Measurements from ENCODE around the gene SCGB1C1.

Gene SCGB1C1

DNA sequence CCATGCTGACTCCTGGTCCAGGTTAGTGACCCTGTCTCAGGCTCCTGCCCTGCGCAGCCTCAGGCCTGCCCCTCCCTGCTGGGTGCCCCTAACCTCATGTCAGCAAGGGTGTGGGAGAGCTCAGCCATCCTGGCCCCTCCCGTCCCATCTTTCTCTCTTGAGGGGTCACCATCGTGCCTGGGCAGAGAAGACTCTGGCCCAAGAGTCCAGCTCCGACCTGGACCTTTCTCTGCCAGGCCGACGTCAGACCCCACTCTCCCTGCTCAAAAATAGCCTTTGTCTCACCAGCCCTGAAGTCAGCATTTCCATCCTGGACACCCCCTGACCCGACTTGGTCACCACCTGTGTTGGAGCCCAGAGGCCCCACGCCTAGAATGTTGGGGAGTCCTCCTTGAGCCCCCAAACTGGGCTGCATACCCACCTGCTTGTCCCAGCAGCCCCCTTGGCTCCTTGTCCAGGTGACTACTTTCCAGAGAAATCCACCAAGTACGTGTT, 4.9 kb downstream of the SCGB1C1 start:
- H3K9me2 ChIP-seq (replicated peaks; ENCODE audit: insufficient read depth, low read length): no peaks in the 10 kb centered on the region
- H3K9ac ChIP-seq (ENCODE audit: low read length): no peak overlapping the region
- no peak overlapping the region for H3K4me2 ChIP-seq (ENCODE audit: low read depth, low read length)
- no peaks in the 10 kb centered on the region for H3K4me1 ChIP-seq (ENCODE audit: low read length)
- no peak overlapping the region for H3K4me3 ChIP-seq (ENCODE audit: low read length)
- no peaks in the 10 kb centered on the region for H3K36me3 ChIP-seq (replicated peaks; ENCODE audit: insufficient read depth, low read length)
- no peaks in the 10 kb centered on the region for H3F3A ChIP-seq (ENCODE audit: insufficient read depth, low read length)
- no peaks in the 10 kb centered on the region for H3K79me2 ChIP-seq (ENCODE audit: low read length)
- no peak overlapping the region for H2AFZ ChIP-seq (ENCODE audit: low read length)
- DNase-seq: no peak
- no peaks in the 10 kb centered on the region for H3K9me3 ChIP-seq (replicated peaks; ENCODE audit: insufficient read depth, low read length)
- H4K20me1 ChIP-seq (ENCODE audit: insufficient read depth, low read length): no peaks in the 10 kb centered on the region
- TF ChIP-seq, protein P1, sequence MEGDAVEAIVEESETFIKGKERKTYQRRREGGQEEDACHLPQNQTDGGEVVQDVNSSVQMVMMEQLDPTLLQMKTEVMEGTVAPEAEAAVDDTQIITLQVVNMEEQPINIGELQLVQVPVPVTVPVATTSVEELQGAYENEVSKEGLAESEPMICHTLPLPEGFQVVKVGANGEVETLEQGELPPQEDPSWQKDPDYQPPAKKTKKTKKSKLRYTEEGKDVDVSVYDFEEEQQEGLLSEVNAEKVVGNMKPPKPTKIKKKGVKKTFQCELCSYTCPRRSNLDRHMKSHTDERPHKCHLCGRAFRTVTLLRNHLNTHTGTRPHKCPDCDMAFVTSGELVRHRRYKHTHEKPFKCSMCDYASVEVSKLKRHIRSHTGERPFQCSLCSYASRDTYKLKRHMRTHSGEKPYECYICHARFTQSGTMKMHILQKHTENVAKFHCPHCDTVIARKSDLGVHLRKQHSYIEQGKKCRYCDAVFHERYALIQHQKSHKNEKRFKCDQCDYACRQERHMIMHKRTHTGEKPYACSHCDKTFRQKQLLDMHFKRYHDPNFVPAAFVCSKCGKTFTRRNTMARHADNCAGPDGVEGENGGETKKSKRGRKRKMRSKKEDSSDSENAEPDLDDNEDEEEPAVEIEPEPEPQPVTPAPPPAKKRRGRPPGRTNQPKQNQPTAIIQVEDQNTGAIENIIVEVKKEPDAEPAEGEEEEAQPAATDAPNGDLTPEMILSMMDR (IDR thresholded peaks at IDR 0.05; ENCODE audit: low read length): no peak
- TF ChIP-seq EZH2 (optimal IDR thresholded peaks at IDR 0.05; ENCODE audit: low read depth, low read length): no peak
- TF ChIP-seq EZH2phosphoT487 (IDR thresholded peaks at IDR 0.05; ENCODE audit: low read length): no peak
- no peak overlapping the region for H3K27ac ChIP-seq (ENCODE audit: low read length)
- H3K27me3 ChIP-seq (replicated peaks; ENCODE audit: insufficient read depth, low read length): no peaks in the 10 kb centered on the region; the same call in 1 of the 2 replicates

DNA sequence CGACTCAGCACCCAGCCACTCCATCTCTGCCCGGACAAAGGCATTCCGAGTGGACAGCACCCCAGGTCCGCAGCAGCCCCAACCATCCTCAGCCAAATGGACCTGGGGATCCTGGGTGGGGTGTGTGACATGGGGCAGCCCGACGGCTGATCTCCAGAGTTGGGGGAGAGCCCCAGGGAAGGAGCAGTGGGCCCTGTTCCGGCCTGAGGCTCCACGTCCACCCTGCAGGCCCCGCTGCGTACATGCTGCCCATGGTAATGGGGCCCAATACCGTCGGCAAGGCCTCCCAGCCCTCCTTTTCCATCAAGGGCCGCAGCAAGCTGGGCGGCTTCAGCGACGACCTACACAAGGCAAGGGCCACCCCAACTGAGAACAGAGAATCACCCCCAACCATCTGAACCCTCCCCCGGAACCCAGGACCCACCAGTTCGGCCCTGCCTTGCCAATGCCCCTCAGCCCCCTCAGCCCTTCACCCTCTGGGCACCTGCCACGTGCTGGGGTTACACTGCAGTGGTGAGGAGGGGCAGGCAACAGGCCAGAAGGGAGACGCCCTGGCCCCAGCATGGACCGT, 5.4 kb downstream of the SCGB1C1 start:
- Histone ChIP-seq H3K79me2 (ENCODE audit: low read length) (no peaks in the 10 kb centered on the region), H3K4me3 (ENCODE audit: low read length) (no peak overlapping the region), H3F3A (ENCODE audit: insufficient read depth, low read length) (no peaks in the 10 kb centered on the region), H4K20me1 (ENCODE audit: insufficient read depth, low read length) (no peaks in the 10 kb centered on the region), H3K36me3 (replicated peaks; ENCODE audit: insufficient read depth, low read length) (no peaks in the 10 kb centered on the region), H3K27ac (ENCODE audit: low read length) (no peak overlapping the region), H3K9me3 (replicated peaks; ENCODE audit: insufficient read depth, low read length) (no peaks in the 10 kb centered on the region), H3K4me2 (ENCODE audit: low read depth, low read length) (no peak overlapping the region), H2AFZ (ENCODE audit: low read length) (no peak overlapping the region), H3K4me1 (ENCODE audit: low read length) (no peaks in the 10 kb centered on the region), H3K9me2 (replicated peaks; ENCODE audit: insufficient read depth, low read length) (no peaks in the 10 kb centered on the region), H3K27me3 (replicated peaks; ENCODE audit: insufficient read depth, low read length) (no peaks in the 10 kb centered on the region; the same call in 1 of the 2 replicates), H3K9ac (ENCODE audit: low read length) (no peak overlapping the region)
- TF ChIP-seq EZH2phosphoT487 (IDR thresholded peaks at IDR 0.05; ENCODE audit: low read length) (no peak), EZH2 (optimal IDR thresholded peaks at IDR 0.05; ENCODE audit: low read depth, low read length) (no peak)
- TF ChIP-seq, protein P1 (IDR thresholded peaks at IDR 0.05; ENCODE audit: low read length): no peak
- DNase-seq: no peak

DNA sequence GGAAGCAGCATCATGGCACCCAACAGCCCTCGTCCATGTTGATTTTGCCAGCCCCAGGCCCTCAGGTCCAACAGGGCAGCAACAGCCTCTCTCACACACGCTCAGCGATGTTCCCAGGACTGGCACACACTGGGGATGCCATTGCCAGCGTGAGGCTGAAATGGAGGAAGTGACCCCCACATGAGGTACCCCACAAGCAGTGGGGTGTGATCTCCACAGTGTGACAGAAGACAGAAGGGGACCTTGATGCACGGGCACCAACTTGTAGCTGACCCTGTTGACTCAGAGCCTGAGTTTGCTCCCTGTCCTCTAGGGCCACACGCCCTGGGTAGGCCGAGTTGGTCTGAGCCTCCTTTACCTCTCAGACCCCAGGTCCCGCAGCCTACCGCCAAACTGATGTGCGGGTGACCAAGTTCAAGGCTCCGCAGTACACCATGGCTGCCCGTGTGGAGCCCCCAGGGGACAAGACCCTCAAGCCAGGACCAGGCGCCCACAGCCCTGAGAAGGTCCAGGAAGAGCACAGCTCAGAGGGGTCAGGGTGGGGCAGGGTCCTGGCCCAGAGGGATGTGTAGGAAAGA, 6.2 kb downstream of the SCGB1C1 start:
- no peaks in the 10 kb centered on the region for H3K9me2 ChIP-seq (replicated peaks; ENCODE audit: insufficient read depth, low read length)
- H3K27me3 ChIP-seq (replicated peaks; ENCODE audit: insufficient read depth, low read length): no peaks in the 10 kb centered on the region
- DNase-seq: no peak
- no peaks in the 10 kb centered on the region; the same call in 1 of the 2 replicates for H4K20me1 ChIP-seq (ENCODE audit: insufficient read depth, low read length)
- H3K4me3 ChIP-seq (ENCODE audit: low read length): no peak overlapping the region
- H3K9ac ChIP-seq (ENCODE audit: low read length): no peak overlapping the region
- H3K27ac ChIP-seq (ENCODE audit: low read length): no peak overlapping the region
- H3K79me2 ChIP-seq (ENCODE audit: low read length): no peaks in the 10 kb centered on the region
- no peaks in the 10 kb centered on the region for H3F3A ChIP-seq (ENCODE audit: insufficient read depth, low read length)
- H2AFZ ChIP-seq (ENCODE audit: low read length): no peak overlapping the region
- no peaks in the 10 kb centered on the region for H3K9me3 ChIP-seq (replicated peaks; ENCODE audit: insufficient read depth, low read length)
- TF ChIP-seq EZH2 (optimal IDR thresholded peaks at IDR 0.05; ENCODE audit: low read depth, low read length): no peak
- TF ChIP-seq, protein P1 (IDR thresholded peaks at IDR 0.05; ENCODE audit: low read length): no peak
- no peak overlapping the region for H3K4me2 ChIP-seq (ENCODE audit: low read depth, low read length)
- no peaks in the 10 kb centered on the region for H3K4me1 ChIP-seq (ENCODE audit: low read length)
- H3K36me3 ChIP-seq (replicated peaks; ENCODE audit: insufficient read depth, low read length): no peaks in the 10 kb centered on the region

Data from MM.1S (cell line).